GM19328 (cell line): ENCODE data around the gene C15orf40.
"Not testable (repeated sequence)": the region's sequence is repeated elsewhere in the genome, so short reads cannot be mapped to it uniquely, and the experiment has no call there.

ENCODE experiments used
- ATAC-seq: cut with Tn5 transposase; IDR thresholded peaks from one replicate; pipeline ENCODE4 v1.9.1; 2021; ENCODE audit warnings: mild to moderate bottlenecking, moderate library complexity; ENCODE audit not compliant: unreplicated experiment

The C15orf40 gene

GRCh38 chr15:82952158-82953081 lies 59.0 kb downstream of the C15orf40 start, which contains the start of gene HOMER2:
Gene HOMER2 (minus strand): TSS chr15:82952720. CDS start chr15:82952535, 185 bp downstream.
- ATAC-seq, result no peak

- no peak for ATAC-seq
Observed at GRCh38 chr15:82951472-82952157, 59.8 kb downstream of the C15orf40 start.

GRCh38 chr15:82950746-82951370 lies 60.6 kb downstream of the C15orf40 start:
- no peak for ATAC-seq

- ATAC-seq, result no peak
Observed at GRCh38 chr15:82950295-82950694, 61.1 kb downstream of the C15orf40 start.

- ATAC-seq, result no peak
Observed at GRCh38 chr15:82946155-82946701, 65.2 kb downstream of the C15orf40 start.

GRCh38 chr15:82945326-82945725 lies 66.1 kb downstream of the C15orf40 start:
- no peak for ATAC-seq

- no peak for ATAC-seq
Observed at GRCh38 chr15:82944821-82945220, 66.6 kb downstream of the C15orf40 start.

GRCh38 chr15:82944056-82944455 lies 67.4 kb downstream of the C15orf40 start:
- no peak for ATAC-seq

GRCh38 chr15:82943176-82943575 lies 68.3 kb downstream of the C15orf40 start:
- no peak for ATAC-seq

- no peak for ATAC-seq
Observed at GRCh38 chr15:82942691-82943090, 68.7 kb downstream of the C15orf40 start.

- ATAC-seq, result not testable (repeated sequence)
Observed at GRCh38 chr15:82939678-82940077, 71.8 kb downstream of the C15orf40 start.
